ENCODE data around the gene RTF2. TPM values are rescaled to one million over a fixed set of nuclear protein-coding genes. Genes with fewer than 3 reads are reported as not detected.

Gene RTF2
- total RNA-seq (2014; rRNA removed; shearing (Covaris generic)) (46.8 and 63.6 TPM in 2 replicates), total RNA-seq (2022) (68.2 and 72.7 TPM in 2 replicates), Bru-seq, nascent RNA (percentile 81 among the genes with signal in this experiment), BruChase-seq, experiment 1, labeled RNA remaining after a 6-hour chase (percentile 77 among the genes with signal in this experiment), BruChase-seq, experiment 2, labeled RNA remaining after a 2-hour chase (percentile 71 among the genes with signal in this experiment)
- long read RNA-seq, transcript RTF2-202 (9 exons, 2,212 nt) = major isoform, 144 of 158 reads
- long read RNA-seq, partial matches to known transcripts = 1 of 158 reads
- long read RNA-seq, other reads (novel, unspliced or antisense) = 10 of 158 reads

GRCh38 chr20:56468316-56469076 is at the start of gene RTF2:
TSS of gene RTF2 (plus strand) at chr20:56468627. CDS start at chr20:56468698, 71 bp downstream.
- ChIA-PET CTCF (ENCODE audit: unreplicated experiment) (no interaction called here), POLR2A (interaction anchor here (0.7 to 1.4 kb wide), 4 partner anchors 14 to 1005 kb away, joined by 3 read pairs; no protein-coding TSS in a partner anchor)
- H3K9me3 ChIP-seq (ENCODE audit: low read length) = no peaks in the 10 kb centered on the region
- H3K9me2 ChIP-seq (ENCODE audit: insufficient read depth, low read length) = no peaks in the 10 kb centered on the region
- peaks cover 33% of the 10 kb centered on the region for H3K4me1 ChIP-seq (ENCODE audit: insufficient read depth, low read length, poor library complexity, severe bottlenecking)
- intact Hi-C loops (cut with micrococcal nuclease; ENCODE audit: unreplicated experiment) = loop anchor here (2.0 kb wide), 1 partner anchor 76 kb away; the partner anchor contains the start of genes AURKA and CSTF1
- peak within 1 kb of the TSS; percentile 27 for H3K27ac ChIP-seq (ENCODE audit: low read depth, low read length, poor library complexity, severe bottlenecking)
- TF ChIP-seq CTCF (conservative IDR thresholded peaks at IDR 0.05; ENCODE audit: low read length) (no peak), EZH2phosphoT487 (IDR thresholded peaks at IDR 0.05; ENCODE audit: borderline replicate concordance, low read depth, low read length) (no peak)
- H4K20me1 ChIP-seq (ENCODE audit: insufficient read depth, low read length) = peaks cover 11% of the 10 kb centered on the region; the same call in 1 of the 2 replicates
- H3K79me2 ChIP-seq (ENCODE audit: insufficient read depth, low read depth, low read length) = peaks cover 31% of the 10 kb centered on the region
- H3K36me3 ChIP-seq (ENCODE audit: insufficient read depth, low read length) = peaks cover 9% of the 10 kb centered on the region
- DNase-seq (ENCODE audit: low spot score) = peak; percentile 94
- H3K4me3 ChIP-seq (ENCODE audit: low read depth, low read length, poor library complexity, severe bottlenecking) = peak within 1 kb of the TSS; percentile 97
- TSS peak; percentile 86 for BruUV-seq (replicated peaks)
- peak within 1 kb of the TSS; percentile 94; the same call in 1 of the 2 replicates for H2AFZ ChIP-seq (ENCODE audit: low read length)
- H3K4me2 ChIP-seq (ENCODE audit: low read length) = peak within 1 kb of the TSS; percentile 91

GRCh38 chr20:56420028-56420427 is 48.4 kb upstream of the RTF2 start:
- Histone ChIP-seq H3K36me3 (ENCODE audit: insufficient read depth, low read length) (no peaks in the 10 kb centered on the region), H3K4me3 (ENCODE audit: low read depth, low read length, poor library complexity, severe bottlenecking) (no peak overlapping the region), H3K4me2 (ENCODE audit: low read length) (no peak overlapping the region), H4K20me1 (ENCODE audit: insufficient read depth, low read length) (no peaks in the 10 kb centered on the region), H2AFZ (ENCODE audit: low read length) (no peak overlapping the region), H3K79me2 (ENCODE audit: insufficient read depth, low read depth, low read length) (no peaks in the 10 kb centered on the region), H3K9me3 (ENCODE audit: low read length) (no peaks in the 10 kb centered on the region), H3K9me2 (ENCODE audit: insufficient read depth, low read length) (no peaks in the 10 kb centered on the region), H3K27ac (ENCODE audit: low read depth, low read length, poor library complexity, severe bottlenecking) (no peak overlapping the region), H3K4me1 (ENCODE audit: insufficient read depth, low read length, poor library complexity, severe bottlenecking) (no peaks in the 10 kb centered on the region)
- ChIA-PET POLR2A (interaction anchor here (0.6 kb wide), 1 partner anchor 9 kb away, joined by 3 read pairs; no protein-coding TSS in a partner anchor), CTCF (ENCODE audit: unreplicated experiment) (no interaction called here)
- intact Hi-C loops (cut with micrococcal nuclease; ENCODE audit: unreplicated experiment) = no loop called here
- TF ChIP-seq CTCF (conservative IDR thresholded peaks at IDR 0.05; ENCODE audit: low read length) = no peak
- TF ChIP-seq EZH2phosphoT487 (IDR thresholded peaks at IDR 0.05; ENCODE audit: borderline replicate concordance, low read depth, low read length) = no peak
- DNase-seq (ENCODE audit: low spot score) = no peak
- BruUV-seq (replicated peaks) = no TSS peak

Data from OCI-LY7 (cell line).